Right atrium auricular region (tissue), 2 donors: ENCODE results near the gene AQP3. TPM values are rescaled to one million over a fixed set of nuclear protein-coding genes. Genes with fewer than 3 reads are reported as not detected.

Source experiments
- DNase-seq: peaks from one replicate; pipeline ENCODE4 v3.0.0-alpha.2; 2019; ENCODE audit warnings: low spot score
- H3K27ac ChIP-seq, 2 donors: fragments of 200-600 bp; sonication (generic); 1 replicate in 1 of 2; 2 replicates in 1 of 2; pipeline ENCODE4 v1.5.1; 2016 to 2019
- H3K27me3 ChIP-seq, 2 donors: fragments of 200-600 bp; sonication (generic); one replicate each; pipeline versions ENCODE4 v1.5.1 to v1.6.0; 2017 to 2019
- H3K36me3 ChIP-seq: fragments of 200-600 bp; sonication (generic); one replicate; pipeline ENCODE4 v1.5.1; 2016
- H3K4me1 ChIP-seq, 2 donors: fragments of 200-600 bp; sonication (generic); one replicate each; pipeline versions ENCODE4 v1.5.1 to v1.6.0; 2017 to 2019
- H3K4me3 ChIP-seq, 2 donors: fragments of 200-600 bp; sonication (generic); 1 replicate in 1 of 2; 2 replicates in 1 of 2; pipeline ENCODE4 v1.5.1; 2017 to 2019; ENCODE audit warnings: mild to moderate bottlenecking in 1 of 2, moderate library complexity in 1 of 2
- H3K9me3 ChIP-seq, 2 donors: fragments of 200-600 bp; sonication (generic); one replicate each; pipeline ENCODE4 v1.5.1; 2019
- total RNA-seq, 2 donors: library from RNA; depleted of rRNA; stranded (reverse); fragments of >200 nt; gene quantifications; one replicate each; pipeline ENCODE4 v1.1.0, GENCODE V29; 2016
- TF ChIP-seq, protein P1 (sequence below), 2 donors: fragments of 200-600 bp; sonication (generic); IDR thresholded peaks; one replicate each; pipeline ENCODE4 v1.5.1; 2019; ENCODE audit warnings: antibody characterized with exemption in 2 of 2

The AQP3 gene
- total RNA-seq, 2 donors from 2014 or later = 14.3 to 116 TPM

DNA sequence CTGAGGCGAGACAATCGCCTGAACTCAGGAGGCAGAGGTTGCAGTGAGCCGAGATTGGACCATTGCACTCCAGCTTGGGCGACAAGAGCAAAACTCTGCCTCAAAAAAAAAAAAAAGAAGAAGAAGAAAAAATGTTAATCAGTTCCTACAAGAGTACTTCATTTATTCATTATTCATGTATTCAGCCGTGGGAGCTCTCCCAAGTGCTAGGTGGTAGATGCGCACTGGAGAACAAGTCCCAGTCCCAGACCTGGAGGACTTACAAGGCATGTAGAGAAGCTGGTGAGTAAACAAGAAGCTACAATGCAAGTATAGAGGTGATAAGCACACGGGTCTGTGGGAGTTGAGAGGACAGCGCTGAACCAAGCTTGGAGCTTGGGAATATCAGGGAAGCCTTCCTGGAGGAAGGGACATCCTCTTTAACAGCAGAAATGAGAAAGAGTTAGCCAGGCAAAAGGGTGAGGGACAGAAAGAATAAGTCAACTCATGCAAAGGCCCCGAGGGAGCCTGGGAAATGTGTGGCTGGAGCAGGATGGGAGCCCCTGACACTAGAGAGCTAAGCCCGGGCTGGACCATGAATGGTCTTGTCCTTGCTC lies 27.6 kb downstream of the AQP3 start:
- no peak for DNase-seq
- no peaks in the 10 kb centered on the region for H3K9me3 ChIP-seq
- peaks cover 0 to 8% of the 10 kb centered on the region in 2 donors for H3K4me1 ChIP-seq
- H3K27ac ChIP-seq = no peak overlapping the region
- TF ChIP-seq, protein P1, sequence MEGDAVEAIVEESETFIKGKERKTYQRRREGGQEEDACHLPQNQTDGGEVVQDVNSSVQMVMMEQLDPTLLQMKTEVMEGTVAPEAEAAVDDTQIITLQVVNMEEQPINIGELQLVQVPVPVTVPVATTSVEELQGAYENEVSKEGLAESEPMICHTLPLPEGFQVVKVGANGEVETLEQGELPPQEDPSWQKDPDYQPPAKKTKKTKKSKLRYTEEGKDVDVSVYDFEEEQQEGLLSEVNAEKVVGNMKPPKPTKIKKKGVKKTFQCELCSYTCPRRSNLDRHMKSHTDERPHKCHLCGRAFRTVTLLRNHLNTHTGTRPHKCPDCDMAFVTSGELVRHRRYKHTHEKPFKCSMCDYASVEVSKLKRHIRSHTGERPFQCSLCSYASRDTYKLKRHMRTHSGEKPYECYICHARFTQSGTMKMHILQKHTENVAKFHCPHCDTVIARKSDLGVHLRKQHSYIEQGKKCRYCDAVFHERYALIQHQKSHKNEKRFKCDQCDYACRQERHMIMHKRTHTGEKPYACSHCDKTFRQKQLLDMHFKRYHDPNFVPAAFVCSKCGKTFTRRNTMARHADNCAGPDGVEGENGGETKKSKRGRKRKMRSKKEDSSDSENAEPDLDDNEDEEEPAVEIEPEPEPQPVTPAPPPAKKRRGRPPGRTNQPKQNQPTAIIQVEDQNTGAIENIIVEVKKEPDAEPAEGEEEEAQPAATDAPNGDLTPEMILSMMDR (IDR thresholded peaks at IDR 0.05) = no peak
- H3K36me3 ChIP-seq = no peaks in the 10 kb centered on the region
- no peaks in the 10 kb centered on the region for H3K27me3 ChIP-seq
- H3K4me3 ChIP-seq = no peak overlapping the region

DNA sequence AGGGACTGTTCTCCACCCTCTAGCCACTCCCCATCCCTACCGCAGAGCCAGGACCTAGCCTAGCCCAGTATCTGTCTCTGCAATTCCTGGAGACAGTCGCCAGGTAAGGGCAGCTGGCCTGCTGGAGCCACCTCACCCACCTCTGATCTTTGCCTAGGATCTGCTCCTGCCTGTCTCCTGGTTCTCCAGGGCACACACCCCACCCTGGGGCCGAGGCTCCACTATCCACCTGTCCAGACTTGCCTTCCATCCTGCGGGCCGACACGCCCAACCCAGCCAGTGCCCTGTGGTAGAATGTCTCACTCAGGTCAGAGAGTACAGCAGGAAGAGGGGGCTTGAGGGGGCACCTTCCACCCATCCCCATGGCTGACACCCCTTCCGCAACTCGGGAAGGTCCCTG lies 29.3 kb downstream of the AQP3 start:
- TF ChIP-seq, protein P1 (IDR thresholded peaks at IDR 0.05) = no peak
- H3K36me3 ChIP-seq = no peaks in the 10 kb centered on the region
- H3K27me3 ChIP-seq = no peaks in the 10 kb centered on the region
- H3K4me3 ChIP-seq = no peak overlapping the region
- DNase-seq = no peak
- H3K4me1 ChIP-seq = peaks cover 0 to 10% of the 10 kb centered on the region in 2 donors
- no peak overlapping the region for H3K27ac ChIP-seq
- H3K9me3 ChIP-seq = no peaks in the 10 kb centered on the region

DNA sequence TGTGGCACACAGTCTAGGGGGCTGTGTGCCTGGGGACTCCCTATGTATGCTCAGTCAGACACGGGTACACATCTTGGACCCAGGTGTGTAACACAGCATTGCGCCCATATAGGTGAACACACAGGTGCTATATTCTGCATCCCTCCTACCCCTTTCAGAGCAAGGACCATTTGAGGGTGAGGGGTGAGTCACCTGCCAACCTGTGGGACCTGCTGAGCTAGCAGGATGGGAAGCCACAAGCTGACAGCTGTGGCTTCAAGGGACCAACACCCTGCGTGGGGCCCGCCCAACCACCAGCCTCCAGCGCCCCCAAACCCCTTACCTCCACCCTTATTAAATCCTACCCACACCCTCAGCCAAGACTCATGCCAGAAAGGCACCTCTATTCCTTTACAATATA lies 30.4 kb downstream of the AQP3 start:
- H3K27me3 ChIP-seq = no peaks in the 10 kb centered on the region
- no peak for DNase-seq
- H3K9me3 ChIP-seq = no peaks in the 10 kb centered on the region
- H3K4me1 ChIP-seq = peaks cover 0 to 10% of the 10 kb centered on the region in 2 donors
- no peaks in the 10 kb centered on the region for H3K36me3 ChIP-seq
- TF ChIP-seq, protein P1 (IDR thresholded peaks at IDR 0.05) = no peak
- H3K4me3 ChIP-seq = no peak overlapping the region
- no peak overlapping the region for H3K27ac ChIP-seq

DNA sequence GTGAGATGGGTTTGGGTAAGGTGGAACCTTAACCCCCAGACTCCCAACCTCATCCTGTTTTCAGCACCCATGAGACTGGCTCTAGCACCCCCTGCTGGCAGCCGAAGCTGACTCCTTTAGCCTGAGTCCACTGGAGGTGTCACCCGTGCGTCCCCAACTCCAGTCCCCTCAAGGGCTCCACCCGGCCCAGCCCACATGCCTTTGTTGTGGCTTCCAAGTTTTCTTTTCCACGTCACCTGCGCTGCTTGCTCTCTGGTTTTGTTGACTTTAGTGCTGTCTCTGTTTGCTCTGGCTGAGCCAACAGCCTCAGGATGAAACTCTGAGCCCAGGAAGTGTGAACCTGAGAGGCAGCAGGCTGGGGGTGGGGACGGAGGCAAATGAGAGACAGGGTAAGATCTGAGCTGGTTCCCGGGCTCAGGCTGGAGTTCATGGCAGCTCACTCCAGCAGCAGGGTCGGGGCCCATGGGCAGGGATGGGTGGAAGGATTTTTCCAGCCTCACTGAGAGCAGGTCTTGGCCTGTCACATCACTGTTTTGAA lies 31.8 kb downstream of the AQP3 start:
- no peak overlapping the region for H3K27ac ChIP-seq
- peak; percentile 69 for DNase-seq
- TF ChIP-seq, protein P1 (IDR thresholded peaks at IDR 0.05) = peak; percentile 62 to 79
- no peaks in the 10 kb centered on the region for H3K9me3 ChIP-seq
- no peak overlapping the region for H3K4me3 ChIP-seq
- H3K4me1 ChIP-seq = peaks cover 0 to 10% of the 10 kb centered on the region in 2 donors
- H3K27me3 ChIP-seq = no peaks in the 10 kb centered on the region
- H3K36me3 ChIP-seq = no peaks in the 10 kb centered on the region

DNA sequence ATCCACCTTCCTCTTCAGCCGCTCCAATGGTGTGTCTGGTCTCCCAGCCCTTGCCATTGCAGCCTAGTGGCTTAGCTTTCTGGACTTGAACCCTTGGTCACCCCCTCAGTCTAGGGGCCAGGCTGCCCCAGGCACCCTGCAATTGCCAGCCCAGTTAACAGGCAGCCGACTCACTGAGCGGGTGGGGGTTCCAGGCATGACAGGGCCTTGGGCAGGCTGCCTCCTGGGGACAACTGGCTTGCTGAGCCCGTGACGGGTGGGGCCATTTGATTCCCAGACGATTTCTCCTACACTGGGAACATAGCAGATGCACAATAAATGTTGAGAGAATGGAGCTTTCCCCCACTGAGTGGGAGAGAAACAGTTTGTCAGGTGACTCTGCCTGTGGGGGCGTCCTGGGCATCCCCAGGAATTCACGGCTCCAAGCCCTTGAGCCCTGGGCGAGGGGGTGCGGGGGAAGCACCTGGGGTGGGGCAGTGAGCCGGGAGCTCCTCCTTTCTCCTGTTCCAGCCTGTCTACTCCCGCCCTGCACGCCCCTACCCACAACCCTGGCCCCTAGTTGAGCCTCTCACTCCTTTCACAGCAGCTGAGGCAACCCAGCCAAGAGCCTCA lies 32.4 kb downstream of the AQP3 start:
- DNase-seq = no peak
- Histone ChIP-seq H3K27ac (no peak overlapping the region), H3K27me3 (no peaks in the 10 kb centered on the region), H3K4me1 (peaks cover 0 to 10% of the 10 kb centered on the region in 2 donors), H3K36me3 (no peaks in the 10 kb centered on the region), H3K4me3 (no peak overlapping the region), H3K9me3 (no peaks in the 10 kb centered on the region)
- TF ChIP-seq, protein P1 (IDR thresholded peaks at IDR 0.05) = no peak
